ENCODE results near the gene NME8.

Gene NME8

DNA sequence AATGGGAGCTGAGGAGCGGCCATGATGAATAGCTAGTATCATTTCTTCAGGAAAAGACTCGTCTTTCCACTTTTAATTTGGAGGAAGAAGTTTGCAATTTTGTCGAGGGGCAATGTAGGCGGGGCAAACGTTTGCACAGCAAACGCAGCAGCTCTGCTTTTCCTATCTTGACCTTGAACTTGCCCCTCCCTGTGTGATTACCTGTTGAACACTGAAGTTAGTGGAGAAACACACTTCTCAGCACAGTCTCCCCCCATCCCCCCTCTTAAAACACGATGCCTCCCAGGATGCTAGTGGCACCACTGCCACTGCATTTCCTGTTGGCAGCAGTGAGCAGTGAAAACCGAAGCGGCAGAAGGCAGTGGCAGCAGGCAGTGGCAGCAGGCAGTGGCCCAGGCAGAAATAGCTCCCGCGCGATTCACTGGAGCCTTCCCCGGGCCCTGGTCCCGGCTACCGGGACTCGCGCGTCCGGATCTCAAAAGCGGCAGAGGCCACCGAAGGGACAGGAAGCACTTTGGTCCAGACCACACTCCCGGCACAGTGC is 72.0 kb downstream of the NME8 start, which contains the start of gene EPDR1:
Gene EPDR1, plus strand, starts transcription at position 336 of the 544 bp plus-strand sequence. CDS start 300 bp downstream, outside the sequence.
- Histone ChIP-seq H3K4me3 (ENCODE audit: extremely low read depth, insufficient read depth, low read length, poor library complexity, severe bottlenecking) (peak within 1 kb of the TSS; percentile 60), H3K36me3 (ENCODE audit: control insufficient read depth, insufficient read depth, low read length) (peaks cover 4% of the 10 kb centered on the region), H3K4me1 (ENCODE audit: control insufficient read depth, insufficient read depth, low read length, poor library complexity, severe bottlenecking) (no peaks in the 10 kb centered on the region), H3K9me3 (ENCODE audit: control insufficient read depth, low read length) (peaks cover under 1% of the 10 kb centered on the region), H3K27ac (ENCODE audit: low read depth, low read length, severe bottlenecking) (peak within 1 kb of the TSS; percentile 52)
- 11 to 16% methylated on average over 19 to 22 of the region's 22 CpGs for WGBS, 2 experiments (ENCODE audit: insufficient coverage in 2 of 2)

GRCh38 chr7:37920849-37921805 is 72.7 kb downstream of the NME8 start:
- peaks cover 7% of the 10 kb centered on the region for H3K9me3 ChIP-seq (ENCODE audit: control insufficient read depth, low read length)
- H3K27ac ChIP-seq (ENCODE audit: low read depth, low read length, severe bottlenecking) = peak overlapping the region; percentile 52
- WGBS, 2 experiments (ENCODE audit: insufficient coverage in 2 of 2) = 0% methylated on average over 40 to 45 of the region's 63 CpGs
- H3K4me3 ChIP-seq (ENCODE audit: extremely low read depth, insufficient read depth, low read length, poor library complexity, severe bottlenecking) = peak overlapping the region; percentile 60
- peaks cover 4% of the 10 kb centered on the region for H3K36me3 ChIP-seq (ENCODE audit: control insufficient read depth, insufficient read depth, low read length)
- no peaks in the 10 kb centered on the region for H3K4me1 ChIP-seq (ENCODE audit: control insufficient read depth, insufficient read depth, low read length, poor library complexity, severe bottlenecking)

DNA sequence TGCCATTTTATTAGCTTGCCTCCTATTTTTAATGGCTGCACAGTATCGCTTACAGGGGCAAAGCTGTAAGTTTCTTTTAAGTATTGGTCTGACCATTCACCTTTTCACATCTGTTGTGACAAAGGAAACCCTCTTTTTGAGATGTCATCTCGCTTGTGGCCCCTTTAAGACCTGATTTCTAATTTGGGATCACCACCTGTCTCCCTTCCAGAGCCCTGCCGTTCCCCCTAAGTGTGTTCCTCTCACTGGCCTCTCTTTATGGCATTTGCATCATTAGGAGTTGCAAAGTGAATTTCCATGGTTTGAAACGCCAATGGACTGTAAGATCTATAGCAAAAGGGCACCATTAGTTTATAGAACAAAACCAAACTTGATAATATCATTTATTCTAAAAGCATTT is 73.5 kb downstream of the NME8 start:
- Histone ChIP-seq H3K36me3 (ENCODE audit: control insufficient read depth, insufficient read depth, low read length) (peaks cover 4% of the 10 kb centered on the region), H3K4me1 (ENCODE audit: control insufficient read depth, insufficient read depth, low read length, poor library complexity, severe bottlenecking) (no peaks in the 10 kb centered on the region), H3K27ac (ENCODE audit: low read depth, low read length, severe bottlenecking) (no peak overlapping the region), H3K4me3 (ENCODE audit: extremely low read depth, insufficient read depth, low read length, poor library complexity, severe bottlenecking) (no peak overlapping the region), H3K9me3 (ENCODE audit: control insufficient read depth, low read length) (peaks cover 7% of the 10 kb centered on the region)
- WGBS, 2 experiments (ENCODE audit: insufficient coverage in 2 of 2) = 71 to 95% methylated on average over 2 of the region's 4 CpGs

DNA sequence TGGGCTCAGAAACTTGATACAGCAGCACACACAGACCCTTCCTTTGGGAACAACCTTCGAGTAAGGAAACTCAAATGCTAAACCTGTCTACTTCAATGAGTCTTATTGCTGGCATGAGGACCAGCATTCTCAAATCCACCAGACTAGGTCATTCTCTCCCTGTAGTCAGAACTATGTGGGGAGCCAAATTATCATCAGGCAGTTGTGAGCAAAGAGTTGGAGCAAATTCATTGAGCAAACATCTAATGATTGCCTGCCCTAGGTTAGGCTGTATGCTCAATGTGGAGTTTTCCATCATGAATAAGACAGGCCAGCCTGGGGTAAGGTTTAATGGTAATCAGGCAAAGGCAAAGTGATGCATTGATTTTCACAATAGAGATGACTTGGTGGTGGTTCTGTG is 75.6 kb downstream of the NME8 start:
- peaks cover 7% of the 10 kb centered on the region for H3K9me3 ChIP-seq (ENCODE audit: control insufficient read depth, low read length)
- H3K4me3 ChIP-seq (ENCODE audit: extremely low read depth, insufficient read depth, low read length, poor library complexity, severe bottlenecking) = no peak overlapping the region
- peaks cover 4% of the 10 kb centered on the region for H3K36me3 ChIP-seq (ENCODE audit: control insufficient read depth, insufficient read depth, low read length)
- H3K4me1 ChIP-seq (ENCODE audit: control insufficient read depth, insufficient read depth, low read length, poor library complexity, severe bottlenecking) = no peaks in the 10 kb centered on the region
- 89% methylated on average over 1 of the region's 1 CpG; no CpG with 5 or more reads in 1 of the 2 experiments for WGBS, 2 experiments (ENCODE audit: insufficient coverage in 2 of 2)
- H3K27ac ChIP-seq (ENCODE audit: low read depth, low read length, severe bottlenecking) = no peak overlapping the region

- 92% methylated on average over 1 of the region's 3 CpGs for WGBS, 2 experiments (ENCODE audit: insufficient coverage in 2 of 2)
- Histone ChIP-seq H3K36me3 (ENCODE audit: control insufficient read depth, insufficient read depth, low read length) (peaks cover 4% of the 10 kb centered on the region), H3K9me3 (ENCODE audit: control insufficient read depth, low read length) (peaks cover 7% of the 10 kb centered on the region), H3K27ac (ENCODE audit: low read depth, low read length, severe bottlenecking) (no peak overlapping the region), H3K4me3 (ENCODE audit: extremely low read depth, insufficient read depth, low read length, poor library complexity, severe bottlenecking) (no peak overlapping the region), H3K4me1 (ENCODE audit: control insufficient read depth, insufficient read depth, low read length, poor library complexity, severe bottlenecking) (no peaks in the 10 kb centered on the region)
These were observed 76.2 kb downstream of the NME8 start for GRCh38 chr7:37924491-37925041.

GRCh38 chr7:37925620-37926019 is 77.2 kb downstream of the NME8 start:
- H3K9me3 ChIP-seq (ENCODE audit: control insufficient read depth, low read length) = peaks cover 7% of the 10 kb centered on the region
- peaks cover 4% of the 10 kb centered on the region for H3K36me3 ChIP-seq (ENCODE audit: control insufficient read depth, insufficient read depth, low read length)
- no peak overlapping the region for H3K27ac ChIP-seq (ENCODE audit: low read depth, low read length, severe bottlenecking)
- no peaks in the 10 kb centered on the region for H3K4me1 ChIP-seq (ENCODE audit: control insufficient read depth, insufficient read depth, low read length, poor library complexity, severe bottlenecking)
- WGBS, 2 experiments (ENCODE audit: insufficient coverage in 2 of 2) = 100% methylated on average over 1 of the region's 1 CpG; no CpG with 5 or more reads in 1 of the 2 experiments
- no peak overlapping the region for H3K4me3 ChIP-seq (ENCODE audit: extremely low read depth, insufficient read depth, low read length, poor library complexity, severe bottlenecking)

GRCh38 chr7:37927773-37928444 is 79.5 kb downstream of the NME8 start:
- WGBS, 2 experiments (ENCODE audit: insufficient coverage in 2 of 2) = 100% methylated on average over 1 of the region's 2 CpGs; no CpG with 5 or more reads in 1 of the 2 experiments
- H3K36me3 ChIP-seq (ENCODE audit: control insufficient read depth, insufficient read depth, low read length) = peaks cover 4% of the 10 kb centered on the region
- H3K4me1 ChIP-seq (ENCODE audit: control insufficient read depth, insufficient read depth, low read length, poor library complexity, severe bottlenecking) = no peaks in the 10 kb centered on the region
- no peak overlapping the region for H3K27ac ChIP-seq (ENCODE audit: low read depth, low read length, severe bottlenecking)
- H3K9me3 ChIP-seq (ENCODE audit: control insufficient read depth, low read length) = peaks cover 7% of the 10 kb centered on the region
- no peak overlapping the region for H3K4me3 ChIP-seq (ENCODE audit: extremely low read depth, insufficient read depth, low read length, poor library complexity, severe bottlenecking)

DNA sequence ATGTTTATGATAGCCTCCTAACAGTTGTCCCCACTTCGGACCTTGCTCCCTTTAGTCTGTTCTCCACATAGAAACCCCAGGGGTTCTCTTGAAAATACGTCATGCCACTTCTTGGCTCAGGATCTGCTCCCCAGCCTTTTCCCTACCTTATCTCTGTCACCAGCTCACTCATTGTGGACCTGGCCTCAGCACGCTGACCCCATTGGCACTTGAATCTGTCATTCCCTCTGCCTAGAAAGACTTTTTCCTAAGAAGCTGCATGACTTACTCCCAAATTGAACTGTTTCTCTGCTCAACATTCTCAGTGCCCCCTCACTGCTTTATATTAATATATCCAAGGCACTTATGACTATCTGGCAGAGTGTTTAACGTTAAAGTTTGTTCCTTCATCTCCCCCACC is 80.5 kb downstream of the NME8 start:
- peaks cover under 1% of the 10 kb centered on the region for H3K36me3 ChIP-seq (ENCODE audit: control insufficient read depth, insufficient read depth, low read length)
- 80 to 93% methylated on average over 3 of the region's 4 CpGs for WGBS, 2 experiments (ENCODE audit: insufficient coverage in 2 of 2)
- H3K9me3 ChIP-seq (ENCODE audit: control insufficient read depth, low read length) = peaks cover 7% of the 10 kb centered on the region
- H3K4me3 ChIP-seq (ENCODE audit: extremely low read depth, insufficient read depth, low read length, poor library complexity, severe bottlenecking) = no peak overlapping the region
- no peak overlapping the region for H3K27ac ChIP-seq (ENCODE audit: low read depth, low read length, severe bottlenecking)
- H3K4me1 ChIP-seq (ENCODE audit: control insufficient read depth, insufficient read depth, low read length, poor library complexity, severe bottlenecking) = no peaks in the 10 kb centered on the region

- H3K27ac ChIP-seq (ENCODE audit: low read depth, low read length, severe bottlenecking) = no peak overlapping the region
These were observed 82.0 kb downstream of the NME8 start for GRCh38 chr7:37930226-37930948.

GRCh38 chr7:37932543-37932942 is 84.1 kb downstream of the NME8 start:
- no peak overlapping the region for H3K27ac ChIP-seq (ENCODE audit: low read depth, low read length, severe bottlenecking)
- no peaks in the 10 kb centered on the region for H3K4me1 ChIP-seq (ENCODE audit: control insufficient read depth, insufficient read depth, low read length, poor library complexity, severe bottlenecking)
- WGBS, 2 experiments (ENCODE audit: insufficient coverage in 2 of 2) = 100% methylated on average over 1 of the region's 2 CpGs; no CpG with 5 or more reads in 1 of the 2 experiments
- H3K9me3 ChIP-seq (ENCODE audit: control insufficient read depth, low read length) = no peaks in the 10 kb centered on the region
- no peak overlapping the region for H3K4me3 ChIP-seq (ENCODE audit: extremely low read depth, insufficient read depth, low read length, poor library complexity, severe bottlenecking)
- H3K36me3 ChIP-seq (ENCODE audit: control insufficient read depth, insufficient read depth, low read length) = no peaks in the 10 kb centered on the region

More at GRCh38 chr7:37930226-37930948, 82.0 kb downstream of the NME8 start:
- H3K4me1 ChIP-seq (ENCODE audit: control insufficient read depth, insufficient read depth, low read length, poor library complexity, severe bottlenecking) = no peaks in the 10 kb centered on the region
- no peak overlapping the region for H3K4me3 ChIP-seq (ENCODE audit: extremely low read depth, insufficient read depth, low read length, poor library complexity, severe bottlenecking)
- H3K36me3 ChIP-seq (ENCODE audit: control insufficient read depth, insufficient read depth, low read length) = no peaks in the 10 kb centered on the region
- peaks cover 7% of the 10 kb centered on the region for H3K9me3 ChIP-seq (ENCODE audit: control insufficient read depth, low read length)
- WGBS, 2 experiments (ENCODE audit: insufficient coverage in 2 of 2) = 89 to 91% methylated on average over 3 to 4 of the region's 5 CpGs
